ENCODE data around the gene CIAO2A. TPM values are rescaled to one million over a fixed set of nuclear protein-coding genes. Genes with fewer than 3 reads are reported as not detected.

Gene CIAO2A
- total RNA-seq, 1 experiment from 2014 or later, result 74.4 TPM

DNA sequence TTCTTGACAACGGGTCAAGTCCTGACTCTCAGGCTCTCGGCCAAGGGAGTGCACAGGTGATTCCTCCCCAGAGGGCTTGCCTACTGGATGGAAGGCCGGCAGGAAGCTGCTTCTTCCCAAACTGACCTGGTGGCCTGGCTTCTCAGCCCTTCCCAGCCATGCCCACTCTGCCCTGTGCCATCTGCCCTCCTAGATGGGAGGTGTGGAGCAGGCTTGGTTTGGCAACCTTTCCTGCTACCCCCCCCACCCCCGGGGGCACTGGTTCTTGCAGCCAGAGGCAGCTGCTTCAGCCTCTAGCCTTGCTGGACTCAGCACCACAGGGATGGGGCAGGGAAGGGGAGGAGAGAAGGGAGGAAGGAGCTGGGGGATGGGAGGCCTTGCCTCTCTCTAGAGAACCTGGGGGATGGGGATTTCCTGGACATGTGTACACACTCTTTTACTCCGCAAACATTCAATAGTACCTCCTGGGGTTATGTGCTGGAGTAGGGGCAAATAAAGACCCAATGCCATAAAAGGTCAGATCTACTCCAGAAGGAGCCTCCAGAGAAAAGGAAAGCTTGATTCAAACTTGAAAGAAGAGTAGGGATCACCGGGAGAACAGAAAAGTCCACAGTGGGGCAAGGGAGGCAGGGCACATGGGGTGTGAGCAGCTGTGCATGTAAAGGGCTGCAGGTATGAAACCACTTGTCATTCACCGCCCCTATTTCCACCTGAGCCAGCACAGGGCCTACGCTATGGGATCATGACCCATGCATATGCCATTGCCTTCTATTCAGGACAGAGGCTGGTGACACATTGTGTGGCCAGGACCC lies 43.2 kb downstream of the CIAO2A start:
- Histone ChIP-seq H3K9me3 (ENCODE audit: control insufficient read depth, low read depth, low read length) (no peaks in the 10 kb centered on the region), H3K9ac (ENCODE audit: extremely low read depth, insufficient read length, low read length) (no peak overlapping the region), H4K8ac (replicated peaks; ENCODE audit: insufficient read length, low read depth, low read length) (no peak overlapping the region), H3K27me3 (ENCODE audit: insufficient read depth, low read length) (peaks cover 5% of the 10 kb centered on the region; the same call in 1 of the 2 replicates), H3T11ph (ENCODE audit: low read length) (no peak overlapping the region), H3K18ac (ENCODE audit: insufficient read length, low read depth, low read length) (no peak overlapping the region), H3K14ac (ENCODE audit: insufficient read depth, low read length) (no peak overlapping the region), H2AK5ac (ENCODE audit: insufficient read length, low read length) (no peak overlapping the region), H2BK20ac (ENCODE audit: low read depth, low read length, poor library complexity, severe bottlenecking) (no peak overlapping the region), H2BK5ac (ENCODE audit: insufficient read length, low read length) (no peak overlapping the region), H3K79me1 (ENCODE audit: insufficient read depth, low read depth, low read length, poor library complexity, severe bottlenecking) (no peaks in the 10 kb centered on the region), H3K4me1 (ENCODE audit: insufficient read depth, low read length) (no peaks in the 10 kb centered on the region), H2BK12ac (ENCODE audit: insufficient read length, low read depth, low read length) (no peak overlapping the region), H4K91ac (ENCODE audit: insufficient read length, low read depth, low read length) (no peak overlapping the region), H2AFZ (ENCODE audit: low read length) (no peak overlapping the region), H2BK120ac (ENCODE audit: low read depth, low read length, poor library complexity, severe bottlenecking) (no peak overlapping the region), H3K27ac (ENCODE audit: insufficient read length, low read depth, low read length) (no peak overlapping the region), H4K5ac (ENCODE audit: insufficient read length, low read depth, low read length) (no peak overlapping the region), H3K23ac (ENCODE audit: insufficient read length, low read depth, low read length) (no peak overlapping the region), H3K4ac (ENCODE audit: low read depth, low read length) (no peak overlapping the region), H3K79me2 (ENCODE audit: insufficient read depth, low read length) (no peaks in the 10 kb centered on the region), H3K4me2 (ENCODE audit: insufficient read depth, insufficient read length, low read length) (no peak overlapping the region), H3K23me2 (ENCODE audit: insufficient read length, low read depth, low read length, poor library complexity, severe bottlenecking) (peaks cover 11% of the 10 kb centered on the region), H2BK15ac (ENCODE audit: low read depth, low read length) (no peak overlapping the region), H3K56ac (ENCODE audit: insufficient read length, low read depth, low read length) (no peak overlapping the region), H4K20me1 (ENCODE audit: control insufficient read depth, insufficient read depth, insufficient read length) (no peaks in the 10 kb centered on the region)
- H3K9me3 Mint-ChIP-seq, result no peaks in the 10 kb centered on the region
- peaks cover 29% of the 10 kb centered on the region for H3K27me3 Mint-ChIP-seq (ENCODE audit: low read depth)
- H3K36me3 Mint-ChIP-seq (ENCODE audit: insufficient read depth in 1 of 3, low read depth in 3 of 3), result no peaks in the 10 kb centered on the region; a peak in 1 of 7 replicates
- H3K4me1 Mint-ChIP-seq, result peaks cover 6 to 13% of the 10 kb centered on the region in 2 experiments
- no CpG with 5 or more reads among the region's 8 CpGs for WGBS (ENCODE audit: extremely low coverage, insufficient read length, low lambda C conversion rate)
- no peak overlapping the region for H3K4me3 Mint-ChIP-seq
- DNase-seq, result no peak
- H3K27ac Mint-ChIP-seq, result no peak overlapping the region
- no peak for TF ChIP-seq CTCF (conservative IDR thresholded peaks at IDR 0.05)

All from H9 (cell line).